ENCODE data around the gene LARP4B.

LARP4B gene

GRCh38 chr10:846126-846685, 85.3 kb downstream of the LARP4B start:
- DNase-seq (ENCODE audit: low read depth), result no peak
- TF ChIP-seq CTCF (conservative IDR thresholded peaks at IDR 0.05; ENCODE audit: low read length), result no peak
- H3K4me3 ChIP-seq (ENCODE audit: low read length), result no peak overlapping the region

GRCh38 chr10:845526-845925, 86.0 kb downstream of the LARP4B start:
- DNase-seq (ENCODE audit: low read depth), result no peak
- H3K4me3 ChIP-seq (ENCODE audit: low read length), result no peak overlapping the region
- no peak for TF ChIP-seq CTCF (conservative IDR thresholded peaks at IDR 0.05; ENCODE audit: low read length)

- no peak for TF ChIP-seq CTCF (conservative IDR thresholded peaks at IDR 0.05; ENCODE audit: low read length)
- no peak overlapping the region for H3K4me3 ChIP-seq (ENCODE audit: low read length)
- DNase-seq (ENCODE audit: low read depth), result peak; percentile 73
These were observed 87.0 kb downstream of the LARP4B start for GRCh38 chr10:844552-844951.

GRCh38 chr10:843703-844102, 87.8 kb downstream of the LARP4B start:
- no peak overlapping the region for H3K4me3 ChIP-seq (ENCODE audit: low read length)
- DNase-seq (ENCODE audit: low read depth), result peak; percentile 42
- no peak for TF ChIP-seq CTCF (conservative IDR thresholded peaks at IDR 0.05; ENCODE audit: low read length)

- TF ChIP-seq CTCF (conservative IDR thresholded peaks at IDR 0.05; ENCODE audit: low read length), result no peak
- DNase-seq (ENCODE audit: low read depth), result no peak
- no peak overlapping the region for H3K4me3 ChIP-seq (ENCODE audit: low read length)
These were observed 88.7 kb downstream of the LARP4B start for GRCh38 chr10:842795-843194.

GRCh38 chr10:841535-841934, 90.0 kb downstream of the LARP4B start:
- no peak for DNase-seq (ENCODE audit: low read depth)
- H3K4me3 ChIP-seq (ENCODE audit: low read length), result no peak overlapping the region
- TF ChIP-seq CTCF (conservative IDR thresholded peaks at IDR 0.05; ENCODE audit: low read length), result no peak

- no peak overlapping the region for H3K4me3 ChIP-seq (ENCODE audit: low read length)
- no peak for TF ChIP-seq CTCF (conservative IDR thresholded peaks at IDR 0.05; ENCODE audit: low read length)
- peak; percentile 13 for DNase-seq (ENCODE audit: low read depth)
These were observed 91.8 kb downstream of the LARP4B start for GRCh38 chr10:839550-840205.
